Activated CD4-positive, alpha-beta T cell treated with anti-CD3 and anti-CD28 coated beads for 24 hours (primary cell): ENCODE measurements around the gene RNF14.
A peak's percentile ranks its signal among the peaks of the same experiment; 100 is the strongest.

ENCODE experiments used
- DNase-seq, 2 donors: peaks; one replicate each; pipeline ENCODE4 v3.0.0-alpha.2; 2020; ENCODE audit warnings: low read depth in 2 of 2

The RNF14 gene

DNA sequence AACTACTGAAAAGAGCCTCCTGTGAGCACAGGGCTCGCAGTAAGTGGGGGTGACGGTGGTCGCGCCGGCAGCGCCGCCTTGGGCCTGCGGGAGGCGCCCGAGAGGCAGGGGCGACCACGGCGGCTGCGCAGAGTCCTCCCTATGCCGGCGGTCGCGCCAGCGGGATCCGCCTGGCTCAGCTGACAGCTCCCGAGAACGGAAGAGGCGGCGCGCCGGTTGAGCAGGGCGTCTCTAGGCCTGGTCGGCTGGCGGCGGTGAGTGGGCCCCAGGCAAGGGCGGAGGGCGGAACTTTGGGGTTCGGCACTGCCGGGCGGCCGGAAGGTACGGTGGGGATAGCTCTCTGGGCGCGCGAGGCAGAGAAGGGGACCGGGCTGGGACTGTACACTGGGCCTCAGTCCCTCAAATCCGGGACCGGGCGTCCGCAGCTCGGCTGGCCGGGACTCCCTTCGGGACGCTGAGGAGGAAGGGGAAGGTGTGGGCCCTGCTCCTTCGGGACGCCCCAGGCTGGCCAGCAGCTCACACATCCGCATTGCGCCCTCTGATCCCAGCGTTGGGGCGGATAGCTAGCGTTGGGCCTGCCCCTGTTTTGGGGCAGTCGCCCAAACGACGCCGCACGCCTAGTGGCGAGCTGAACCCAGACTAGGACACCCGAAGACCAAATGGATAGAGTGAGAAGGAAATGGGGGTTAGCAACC lies at the start of gene RNF14:
Gene RNF14 (plus strand): TSS at position 192 of the 695 bp plus-strand sequence. CDS start 4,484 bp downstream, outside the sequence.
- peak; percentile 89 to 92 for DNase-seq

- no peak for DNase-seq
Measured at GRCh38 chr5:141919218-141920119, 49.4 kb upstream of the RNF14 start.

DNA sequence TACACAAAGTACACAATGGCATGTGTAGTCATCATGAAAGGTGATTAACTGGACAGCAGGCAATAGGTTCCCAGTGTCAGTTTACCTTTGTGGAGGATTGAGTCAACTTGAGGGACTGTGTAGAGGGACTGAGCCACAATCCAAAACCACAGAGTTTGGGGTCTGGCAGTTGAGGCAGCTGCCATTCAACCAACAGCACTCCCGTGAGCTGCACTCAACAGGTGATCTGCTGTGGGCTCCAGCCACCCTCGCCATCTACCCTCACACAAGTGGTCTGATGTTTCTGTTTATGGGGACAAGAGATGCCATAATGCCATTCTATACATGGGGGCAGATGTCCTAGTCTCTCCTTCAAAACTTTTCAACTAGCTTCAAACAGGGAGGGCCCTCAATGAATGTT lies 48.1 kb upstream of the RNF14 start:
- DNase-seq = no peak

GRCh38 chr5:141922827-141923447 lies 46.0 kb upstream of the RNF14 start:
- DNase-seq = peak in 1 of 2 donors; percentile 35

GRCh38 chr5:141923448-141924313 lies 45.2 kb upstream of the RNF14 start, which contains the start of gene DELE1:
Gene DELE1, plus strand, starts transcription at chr5:141923871. Its CDS starts 71 bp downstream, at chr5:141923942.
- DNase-seq = peak; percentile 87 to 98

GRCh38 chr5:141926434-141926833 lies 42.5 kb upstream of the RNF14 start:
- DNase-seq = no peak

GRCh38 chr5:141928051-141928450 lies 40.9 kb upstream of the RNF14 start:
- no peak for DNase-seq

DNA sequence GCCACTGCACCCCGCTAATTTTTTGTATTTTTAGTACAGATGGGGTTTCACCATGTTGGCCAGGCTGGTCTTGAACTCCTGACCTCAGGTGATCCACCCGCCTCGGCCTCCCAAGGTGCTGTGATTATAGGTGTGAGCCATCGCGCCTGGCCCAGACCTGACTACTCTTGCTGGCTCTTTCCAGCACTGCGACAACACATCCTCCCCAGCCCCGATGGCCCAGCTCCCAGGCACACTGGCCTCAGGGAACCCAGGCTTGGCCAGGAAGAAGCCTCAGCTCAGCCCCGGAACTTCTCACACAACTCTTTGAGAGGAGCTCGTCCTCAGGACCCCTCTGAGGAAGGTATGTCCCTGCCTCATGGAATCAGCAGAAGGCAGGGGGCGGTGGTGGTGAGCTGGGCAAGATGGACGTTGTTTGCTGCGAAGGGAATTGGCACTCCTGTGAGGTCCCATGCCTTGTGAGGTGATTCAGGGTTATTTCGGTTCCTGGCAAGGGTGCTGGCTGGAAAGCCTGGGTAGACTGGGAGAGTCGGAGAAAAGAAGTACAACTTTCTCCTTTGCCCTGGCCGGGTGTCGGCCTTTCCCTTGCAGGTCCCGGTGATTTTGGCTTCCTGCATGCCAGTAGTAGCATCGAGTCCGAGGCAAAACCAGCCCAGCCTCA lies 39.4 kb upstream of the RNF14 start:
- DNase-seq = no peak

GRCh38 chr5:141931694-141932093 lies 37.2 kb upstream of the RNF14 start:
- DNase-seq = no peak

DNA sequence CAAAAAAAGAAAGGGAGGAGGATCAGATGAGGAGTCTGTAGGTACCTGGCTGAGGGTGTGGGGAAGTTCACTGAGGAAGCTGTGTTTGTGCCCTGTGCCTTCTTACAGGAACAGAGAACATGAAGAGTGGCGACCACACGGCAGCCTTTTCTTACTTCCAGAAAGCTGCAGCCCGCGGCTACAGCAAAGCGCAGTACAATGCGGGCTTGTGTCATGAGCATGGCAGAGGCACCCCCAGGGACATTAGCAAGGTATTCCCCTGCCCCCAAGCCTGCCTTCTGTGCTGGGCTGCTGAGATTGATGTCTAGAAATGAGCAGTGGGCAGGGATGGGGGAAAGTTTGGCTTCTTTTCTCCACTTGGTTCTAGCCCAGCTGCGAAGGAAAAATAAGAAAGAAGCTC lies 35.8 kb upstream of the RNF14 start:
- DNase-seq = no peak

- DNase-seq = no peak
Measured at GRCh38 chr5:141934099-141934844, 34.6 kb upstream of the RNF14 start.

DNA sequence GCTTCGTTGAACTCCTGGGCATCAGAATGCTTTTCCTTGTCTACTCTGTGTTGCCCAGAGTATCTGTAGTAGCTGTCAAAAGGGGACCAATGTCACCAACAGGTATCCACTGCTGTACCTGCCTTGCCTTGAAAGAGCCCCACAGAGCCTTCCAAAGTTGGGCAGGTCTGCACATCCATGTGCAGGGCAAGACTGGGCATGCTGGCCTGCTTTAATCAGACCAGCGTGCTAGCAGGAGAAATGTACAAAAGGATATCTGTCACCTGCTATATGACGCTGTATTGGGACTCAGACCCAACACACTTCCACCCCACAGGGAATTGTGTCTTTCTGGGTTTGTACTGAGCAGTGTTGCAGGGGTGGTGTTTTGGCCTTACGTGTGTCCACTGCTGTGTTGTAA lies 33.4 kb upstream of the RNF14 start:
- no peak for DNase-seq

DNA sequence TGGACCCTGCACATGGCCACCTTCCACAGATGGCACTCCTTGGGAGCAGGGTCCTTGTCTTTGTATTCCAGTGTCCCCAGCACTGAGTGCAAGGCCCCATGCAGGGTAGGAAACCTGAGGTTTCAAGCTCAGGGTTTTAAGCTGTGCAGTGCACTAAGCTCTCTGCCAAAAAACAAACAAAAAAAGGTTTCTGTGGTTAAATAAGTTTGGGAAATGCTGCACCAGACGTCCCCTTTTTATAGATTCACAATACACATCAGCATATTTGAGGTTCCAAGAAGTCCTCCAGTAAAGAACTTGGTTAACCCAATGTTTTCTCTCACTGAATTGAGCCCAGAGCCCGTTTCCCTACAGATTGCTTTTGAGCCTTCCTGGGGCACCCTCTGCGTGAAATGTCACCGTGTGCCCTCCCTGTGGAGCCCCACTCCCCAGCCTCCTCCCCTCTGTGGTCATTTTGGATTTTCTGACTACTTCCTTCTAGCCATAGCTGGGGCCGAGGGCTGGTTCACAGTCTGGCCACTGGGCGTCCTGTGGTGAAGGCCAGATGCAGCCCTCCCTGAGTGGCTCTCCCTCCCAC lies 28.1 kb upstream of the RNF14 start:
- no peak for DNase-seq

DNA sequence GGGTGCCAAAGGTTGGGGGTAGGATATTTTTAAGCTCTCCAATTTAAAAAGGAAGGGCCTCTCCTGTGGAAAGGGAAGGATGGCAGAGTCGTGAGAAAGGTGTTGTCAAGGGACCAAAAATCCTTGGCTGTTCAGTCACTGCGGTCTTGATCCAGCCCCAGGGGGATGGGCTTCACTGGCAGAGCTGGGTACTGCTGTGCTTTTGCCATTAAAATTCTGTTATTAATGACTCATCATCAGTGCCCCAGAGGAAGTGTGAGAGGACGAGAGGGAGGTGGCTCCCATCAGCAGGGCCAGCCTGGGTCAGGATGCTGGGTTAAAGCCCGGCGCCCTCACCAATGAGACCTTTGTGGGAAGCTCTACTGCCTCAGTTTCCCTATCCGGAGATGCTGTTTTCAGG lies 27.6 kb upstream of the RNF14 start:
- no peak for DNase-seq

DNA sequence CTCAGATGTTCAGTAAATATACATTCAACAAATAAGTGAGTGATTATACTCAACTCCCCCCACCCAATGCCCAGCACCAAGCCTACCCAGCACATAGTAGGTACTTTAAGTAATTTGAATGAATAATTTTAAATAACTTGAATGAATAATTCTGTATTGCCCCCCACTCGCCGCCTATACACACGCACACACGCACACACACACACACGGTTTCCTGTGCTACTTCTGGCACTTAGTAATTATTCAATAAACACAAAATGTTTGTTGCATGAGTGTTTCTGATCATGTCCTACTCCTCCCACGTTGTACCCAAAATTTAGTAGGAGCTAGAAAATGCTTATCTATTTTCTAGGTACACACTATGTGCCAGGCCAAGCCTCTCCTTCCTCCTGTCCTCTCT lies 27.1 kb upstream of the RNF14 start:
- DNase-seq = no peak

DNA sequence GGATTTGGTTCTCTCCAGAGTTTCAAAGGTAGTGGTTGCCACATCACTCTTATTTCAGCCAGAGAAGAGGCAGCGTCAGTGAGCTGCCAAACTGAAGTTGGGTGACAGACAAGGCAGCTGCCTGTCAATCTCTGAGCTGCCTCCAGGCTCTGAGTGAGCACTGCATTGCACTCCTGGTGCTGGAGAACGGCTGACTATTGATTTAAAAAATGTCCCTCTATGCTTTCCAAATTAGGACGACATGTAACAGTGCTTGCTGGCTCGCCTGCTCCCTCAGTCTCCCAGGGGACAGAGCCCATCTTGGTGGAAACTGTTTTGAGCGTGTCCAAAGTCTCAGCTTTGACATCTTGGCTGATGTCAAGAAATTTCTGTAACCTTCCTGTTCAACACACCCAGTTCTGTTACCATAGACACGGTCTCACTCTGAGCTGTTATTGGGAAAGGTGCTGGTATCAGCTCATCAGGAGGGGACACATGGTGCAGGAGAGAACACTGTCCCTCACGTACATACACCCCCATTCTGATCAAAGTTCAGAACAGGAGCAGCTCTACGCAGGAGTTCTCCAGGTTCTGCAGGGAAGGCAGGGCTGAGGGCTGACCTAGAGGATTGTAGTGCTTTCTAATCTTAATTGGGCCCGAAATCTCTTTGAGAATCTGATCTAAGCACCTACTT lies 26.6 kb upstream of the RNF14 start:
- DNase-seq = no peak

GRCh38 chr5:141944076-141944475 lies 24.8 kb upstream of the RNF14 start:
- no peak for DNase-seq

GRCh38 chr5:141945511-141946051 lies 23.3 kb upstream of the RNF14 start:
- no peak for DNase-seq

DNA sequence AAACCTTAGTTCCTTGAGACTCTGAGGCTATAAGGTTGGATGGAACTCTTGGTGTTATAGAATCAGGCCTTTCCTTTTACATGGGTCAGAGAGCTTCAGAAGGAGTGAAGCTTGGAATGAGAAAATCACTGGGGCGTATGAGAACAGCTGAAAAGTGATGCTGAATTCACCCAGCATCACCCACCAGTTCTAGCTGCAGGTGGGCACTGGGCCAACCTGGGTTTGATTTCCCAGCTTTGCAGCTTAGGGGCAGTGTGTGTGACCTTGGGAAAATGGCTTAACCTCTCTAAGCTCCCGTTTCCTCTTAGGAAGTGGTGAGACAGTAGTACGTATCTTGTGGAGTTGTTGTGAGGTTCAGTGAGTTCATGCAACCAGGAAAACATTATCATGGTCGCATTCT lies 21.6 kb upstream of the RNF14 start:
- no peak for DNase-seq
